DND-41 (cell line): Measurements from ENCODE around the gene A3GALT2.

Experiments
- ATAC-seq: fragments of 200-7000 bp; cut with Tn5 transposase; 3 replicates; pipeline ENCODE4 v1.9.1; 2021; ENCODE audit warnings: low read depth; ENCODE audit not compliant: insufficient read depth
- DNase-seq: peaks from one replicate; pipeline ENCODE4 v3.0.0-alpha.2; 2020
- H2AFZ ChIP-seq: 2 replicates; pipeline ENCODE4 v1.6.0; 2012; ENCODE audit warnings: low read depth, low read length
- H3K27ac ChIP-seq: 2 replicates; pipeline ENCODE4 v1.5.1; 2012; ENCODE audit warnings: low read length, inconsistent platforms
- H3K27me3 ChIP-seq: fragments of 200-600 bp; sonication (generic); 2 replicates; pipeline ENCODE4 v1.6.0; 2012; ENCODE audit warnings: low read length, mild to moderate bottlenecking, inconsistent platforms; ENCODE audit not compliant: insufficient read depth, poor library complexity
- H3K36me3 ChIP-seq: 2 replicates; pipeline ENCODE4 v1.5.1; 2012; ENCODE audit warnings: low read length, inconsistent platforms; ENCODE audit not compliant: insufficient read depth
- H3K4me1 ChIP-seq: 2 replicates; pipeline ENCODE4 v1.5.1; 2012; ENCODE audit warnings: mild to moderate bottlenecking, low read length; ENCODE audit not compliant: insufficient read depth
- H3K4me2 ChIP-seq: 2 replicates; pipeline ENCODE4 v1.6.0; 2012; ENCODE audit warnings: mild to moderate bottlenecking, moderate library complexity, low read length, inconsistent platforms; ENCODE audit not compliant: insufficient read depth
- H3K4me3 ChIP-seq, 2 experiments: fragments of 200-600 bp in 1 of 2; shearing (Covaris generic) in 1 of 2; 2 replicates each; pipeline ENCODE4 v1.5.1; 2012 to 2016; ENCODE audit warnings: inconsistent platforms in 2 of 2, low read length in 2 of 2, mild to moderate bottlenecking in 2 of 2, low read depth in 1 of 2, moderate library complexity in 1 of 2
- H3K79me2 ChIP-seq: 2 replicates; pipeline ENCODE4 v1.6.0; 2012; ENCODE audit warnings: low read length, inconsistent platforms; ENCODE audit not compliant: insufficient read depth
- H3K9ac ChIP-seq: 2 replicates; pipeline ENCODE4 v1.6.0; 2012; ENCODE audit warnings: low read depth, mild to moderate bottlenecking, inconsistent platforms, low read length, moderate library complexity
- H3K9me3 ChIP-seq: 2 replicates; pipeline ENCODE4 v1.5.1; 2012; ENCODE audit warnings: low read length, moderate library complexity, mild to moderate bottlenecking, inconsistent platforms; ENCODE audit not compliant: insufficient read depth, severe bottlenecking
- H4K20me1 ChIP-seq: 2 replicates; pipeline ENCODE4 v1.6.0; 2012; ENCODE audit warnings: low read length; ENCODE audit not compliant: insufficient read depth
- EZH2 ChIP-seq: IDR thresholded peaks from 3 replicates; pipeline ENCODE4 v1.6.1; 2012; ENCODE audit warnings: borderline replicate concordance, low read depth, mild to moderate bottlenecking, moderate library complexity, low read length, inconsistent platforms; ENCODE audit not compliant: severe bottlenecking
- TF ChIP-seq, protein P1 (sequence below): IDR thresholded peaks from 2 replicates; pipeline ENCODE4 v1.5.1; 2012; ENCODE audit warnings: borderline replicate concordance, low read length, moderate library complexity, mild to moderate bottlenecking; ENCODE audit not compliant: poor library complexity, severe bottlenecking; ENCODE audit errors: extremely low read depth

Gene A3GALT2

DNA sequence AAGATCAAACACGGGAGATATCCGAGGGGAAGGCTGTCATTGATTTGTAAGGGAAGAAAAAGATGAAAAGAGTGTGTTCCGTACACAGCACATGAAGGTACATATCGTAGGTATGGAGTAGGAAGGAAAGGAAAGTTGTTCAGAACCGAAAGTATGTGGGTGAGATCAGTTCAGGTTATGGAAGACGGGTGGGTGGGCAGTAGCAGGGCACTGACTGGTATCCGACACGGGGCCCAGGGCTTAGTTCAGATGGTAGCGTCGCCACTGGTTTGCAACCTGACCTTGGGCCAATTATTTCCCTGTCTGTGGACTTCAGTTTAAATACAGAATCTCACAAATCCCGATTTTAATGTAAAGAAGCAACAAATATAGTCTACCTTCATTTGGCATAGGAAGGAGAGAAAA lies 27.8 kb upstream of the A3GALT2 start:
- H3K36me3 ChIP-seq = peaks cover 28% of the 10 kb centered on the region
- no peaks in the 10 kb centered on the region for H3K9me3 ChIP-seq
- peaks cover 59% of the 10 kb centered on the region for H3K79me2 ChIP-seq
- peaks cover 48% of the 10 kb centered on the region for H3K4me1 ChIP-seq
- H2AFZ ChIP-seq = peak overlapping the region; percentile 57
- peaks cover 45% of the 10 kb centered on the region for H4K20me1 ChIP-seq
- H3K4me3 ChIP-seq = peak overlapping the region; percentile 65 to 81
- no peak for TF ChIP-seq EZH2
- TF ChIP-seq, protein P1, sequence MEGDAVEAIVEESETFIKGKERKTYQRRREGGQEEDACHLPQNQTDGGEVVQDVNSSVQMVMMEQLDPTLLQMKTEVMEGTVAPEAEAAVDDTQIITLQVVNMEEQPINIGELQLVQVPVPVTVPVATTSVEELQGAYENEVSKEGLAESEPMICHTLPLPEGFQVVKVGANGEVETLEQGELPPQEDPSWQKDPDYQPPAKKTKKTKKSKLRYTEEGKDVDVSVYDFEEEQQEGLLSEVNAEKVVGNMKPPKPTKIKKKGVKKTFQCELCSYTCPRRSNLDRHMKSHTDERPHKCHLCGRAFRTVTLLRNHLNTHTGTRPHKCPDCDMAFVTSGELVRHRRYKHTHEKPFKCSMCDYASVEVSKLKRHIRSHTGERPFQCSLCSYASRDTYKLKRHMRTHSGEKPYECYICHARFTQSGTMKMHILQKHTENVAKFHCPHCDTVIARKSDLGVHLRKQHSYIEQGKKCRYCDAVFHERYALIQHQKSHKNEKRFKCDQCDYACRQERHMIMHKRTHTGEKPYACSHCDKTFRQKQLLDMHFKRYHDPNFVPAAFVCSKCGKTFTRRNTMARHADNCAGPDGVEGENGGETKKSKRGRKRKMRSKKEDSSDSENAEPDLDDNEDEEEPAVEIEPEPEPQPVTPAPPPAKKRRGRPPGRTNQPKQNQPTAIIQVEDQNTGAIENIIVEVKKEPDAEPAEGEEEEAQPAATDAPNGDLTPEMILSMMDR = no peak
- ATAC-seq = peak; percentile 48
- peak overlapping the region; percentile 75 for H3K27ac ChIP-seq
- peak; percentile 43 for DNase-seq
- H3K4me2 ChIP-seq = peak overlapping the region; percentile 97
- H3K9ac ChIP-seq = peak overlapping the region; percentile 82
- H3K27me3 ChIP-seq = no peaks in the 10 kb centered on the region

DNA sequence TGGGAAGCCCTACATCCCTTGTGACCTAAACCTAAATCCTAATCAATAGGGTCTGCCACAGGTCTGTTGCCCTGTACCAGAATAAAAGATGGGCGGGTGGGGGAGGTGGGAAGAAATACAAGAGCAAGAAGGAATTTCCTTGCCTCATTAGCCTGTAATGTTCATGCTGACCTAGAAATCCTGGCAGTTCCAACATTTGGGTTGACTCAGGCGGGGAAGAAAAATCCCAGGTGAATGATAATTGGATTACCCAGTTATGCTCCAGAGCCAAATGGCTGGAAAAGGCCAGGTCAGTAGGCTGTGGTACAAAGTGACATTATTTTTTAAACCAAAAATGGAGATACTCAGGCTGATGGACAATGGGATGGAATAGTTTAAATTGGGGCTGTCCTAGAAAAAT lies 27.3 kb upstream of the A3GALT2 start:
- DNase-seq = no peak
- Histone ChIP-seq H3K4me1 (peaks cover 48% of the 10 kb centered on the region), H3K4me3 (peak overlapping the region; percentile 65 to 81), H3K79me2 (peaks cover 63% of the 10 kb centered on the region), H3K9me3 (no peaks in the 10 kb centered on the region), H4K20me1 (peaks cover 48% of the 10 kb centered on the region), H3K27me3 (no peaks in the 10 kb centered on the region), H3K36me3 (peaks cover 32% of the 10 kb centered on the region), H3K9ac (peak overlapping the region; percentile 82), H2AFZ (no peak overlapping the region), H3K27ac (peak overlapping the region; percentile 75), H3K4me2 (peak overlapping the region; percentile 97)
- TF ChIP-seq, protein P1 = no peak
- no peak for TF ChIP-seq EZH2
- ATAC-seq = no peak

DNA sequence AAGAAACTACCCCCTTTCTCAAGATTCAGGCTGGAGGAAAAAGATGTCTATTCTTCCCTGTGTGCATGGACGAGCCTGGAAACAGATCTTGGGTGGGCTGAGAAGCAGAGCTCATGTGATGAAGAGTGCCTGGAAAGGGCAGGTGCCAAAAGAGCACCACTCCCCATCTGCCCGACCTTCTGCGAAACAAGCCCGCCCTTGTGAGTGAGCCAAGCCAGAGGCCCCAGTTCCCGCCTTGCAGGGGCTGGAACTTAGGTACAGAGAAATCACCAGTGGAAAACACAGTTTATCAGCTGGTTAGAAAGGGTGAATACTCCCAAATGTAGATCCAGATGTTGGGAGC lies 26.7 kb upstream of the A3GALT2 start:
- no peaks in the 10 kb centered on the region for H3K9me3 ChIP-seq
- peak overlapping the region; percentile 82 for H3K9ac ChIP-seq
- H2AFZ ChIP-seq = no peak overlapping the region
- H3K4me2 ChIP-seq = peak overlapping the region; percentile 97
- H3K4me3 ChIP-seq = peak overlapping the region in 1 of 2 experiments; percentile 65; a peak in 2 of 4 replicates
- H3K79me2 ChIP-seq = peaks cover 69% of the 10 kb centered on the region
- DNase-seq = peak; percentile 18
- ATAC-seq = no peak
- TF ChIP-seq EZH2 = no peak
- TF ChIP-seq, protein P1 = no peak
- peak overlapping the region; percentile 75 for H3K27ac ChIP-seq
- peaks cover 48% of the 10 kb centered on the region for H3K4me1 ChIP-seq
- H3K27me3 ChIP-seq = no peaks in the 10 kb centered on the region
- peaks cover 37% of the 10 kb centered on the region for H3K36me3 ChIP-seq
- H4K20me1 ChIP-seq = peaks cover 51% of the 10 kb centered on the region
